ENCODE measurements around the gene PPP1R9A.

The PPP1R9A gene

DNA sequence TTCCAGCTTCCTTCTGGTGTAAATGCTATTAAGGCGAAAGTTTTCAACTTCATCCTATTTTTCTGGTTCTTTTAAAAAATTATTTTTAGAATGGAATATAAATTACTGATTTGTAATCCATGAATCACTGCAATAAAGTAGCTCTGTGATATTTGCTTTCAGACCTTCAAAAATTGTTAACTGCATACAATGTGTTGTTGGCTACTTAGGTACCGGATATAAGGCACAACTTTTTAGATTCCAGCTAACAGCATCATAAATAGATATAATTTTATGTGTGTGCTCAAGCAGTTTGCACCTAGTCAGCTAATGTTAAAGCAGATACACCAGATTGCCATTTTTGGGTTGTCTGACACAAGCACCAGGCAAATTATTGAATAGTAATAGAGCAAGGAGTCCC is 358.2 kb downstream of the PPP1R9A start:
- intact Hi-C loops (cut with DNase I), result no loop called here
- DNase-seq, result no peak

DNA sequence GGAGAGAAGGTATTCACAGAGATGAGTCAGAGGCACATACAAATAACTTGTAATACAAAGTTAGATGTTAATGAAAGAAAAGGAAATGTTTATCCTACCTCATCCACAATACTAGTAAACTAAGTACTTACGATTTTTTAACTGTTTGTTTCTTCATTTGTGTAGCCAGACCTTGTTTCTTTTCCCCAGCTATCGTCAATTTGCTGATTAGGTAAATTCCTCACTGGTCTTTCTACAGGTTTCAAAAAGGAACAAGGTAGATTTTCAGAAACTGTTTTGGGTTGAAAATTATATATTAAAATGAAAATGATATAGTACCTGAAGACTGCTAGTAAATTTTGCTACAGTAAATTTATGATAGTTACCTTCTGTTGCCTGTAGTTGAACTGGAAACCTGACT is 360.4 kb downstream of the PPP1R9A start:
- intact Hi-C loops (cut with DNase I), result no loop called here
- no peak for DNase-seq

GRCh38 chr7:95269640-95270039 is 362.2 kb downstream of the PPP1R9A start:
- intact Hi-C loops (cut with DNase I), result no loop called here
- no peak for DNase-seq

DNA sequence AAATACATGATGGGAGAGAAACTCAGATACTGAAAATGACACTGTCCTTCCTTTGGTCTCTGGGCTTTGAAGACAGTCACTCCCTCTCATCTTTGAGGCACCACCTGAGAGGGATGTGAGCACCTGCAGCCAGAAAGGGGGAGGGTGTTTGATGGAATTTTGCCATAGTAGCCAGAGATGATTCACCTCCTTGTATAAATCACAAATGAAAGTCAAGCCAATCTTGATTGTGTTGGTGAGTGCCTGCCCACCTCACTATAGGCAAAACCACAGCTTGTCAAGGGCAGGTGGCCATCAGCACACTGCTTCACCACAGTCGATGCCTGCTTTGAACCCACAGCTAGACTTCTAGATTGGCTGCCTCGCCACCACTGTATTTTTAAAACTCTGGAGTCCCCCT is 368.7 kb downstream of the PPP1R9A start:
- DNase-seq, result no peak

GRCh38 chr7:95279417-95279816 is 372.0 kb downstream of the PPP1R9A start:
- DNase-seq, result no peak
- intact Hi-C loops (cut with DNase I), result no loop called here

More for the DNA sequence above, 368.7 kb downstream of the PPP1R9A start:
- intact Hi-C loops (cut with DNase I), result no loop called here

GRCh38 chr7:95286096-95286495 is 378.7 kb downstream of the PPP1R9A start:
- no peak for DNase-seq
- intact Hi-C loops (cut with DNase I), result no loop called here

DNA sequence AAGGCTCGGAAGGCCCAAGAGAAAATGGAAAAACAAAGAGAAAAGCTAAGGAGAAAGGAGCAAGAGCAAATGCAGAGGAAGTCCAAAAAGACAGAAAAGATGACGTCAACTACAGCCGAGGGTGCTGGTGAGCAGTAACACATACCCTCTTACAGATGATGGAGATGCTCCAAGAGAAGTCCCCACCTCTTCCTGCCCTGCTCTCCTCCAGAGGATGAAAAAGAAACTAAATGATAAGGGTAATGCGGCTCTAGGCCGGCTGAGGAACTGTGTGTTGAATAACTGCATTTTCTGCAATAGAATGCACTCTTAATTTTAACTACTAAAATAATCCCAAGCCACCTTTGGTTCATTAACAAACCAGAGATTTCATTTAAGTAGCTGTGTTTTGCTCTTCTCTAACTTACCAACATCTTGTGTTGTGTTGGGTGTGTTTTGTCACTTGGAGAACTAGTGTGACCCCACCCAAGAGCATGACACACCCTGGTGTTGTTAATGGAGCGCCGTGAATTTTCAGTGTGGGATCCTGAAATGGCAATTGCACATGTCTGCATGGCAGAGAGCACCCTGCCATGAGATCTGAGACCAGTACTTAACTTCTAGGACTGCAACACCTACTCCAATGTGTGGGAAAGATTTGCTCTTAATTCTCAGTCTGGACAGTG is 382.9 kb downstream of the PPP1R9A start:
- DNase-seq, result no peak
- intact Hi-C loops (cut with DNase I), result no loop called here

DNA sequence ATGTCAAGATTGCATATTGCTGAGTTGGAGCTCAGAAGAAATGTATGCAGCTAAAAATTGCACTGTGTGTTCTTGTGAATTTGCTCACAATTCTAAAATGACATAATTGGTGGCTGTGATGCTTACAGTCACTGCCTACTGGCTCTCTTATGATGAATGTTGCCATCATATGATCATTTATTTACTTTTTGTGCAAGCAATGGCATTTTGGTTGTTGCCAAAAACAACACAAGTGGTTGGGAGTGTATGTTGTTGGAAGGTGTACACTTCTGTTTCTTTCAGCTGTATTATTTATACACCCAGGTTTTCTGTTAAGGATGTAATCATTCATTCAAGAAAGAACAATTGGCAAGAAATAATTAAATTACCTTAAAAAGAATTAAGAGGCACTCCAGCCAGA is 388.0 kb downstream of the PPP1R9A start:
- intact Hi-C loops (cut with DNase I), result no loop called here
- DNase-seq, result no peak

GRCh38 chr7:95296456-95296855 is 389.1 kb downstream of the PPP1R9A start:
- intact Hi-C loops (cut with DNase I), result no loop called here
- DNase-seq, result no peak

DNA sequence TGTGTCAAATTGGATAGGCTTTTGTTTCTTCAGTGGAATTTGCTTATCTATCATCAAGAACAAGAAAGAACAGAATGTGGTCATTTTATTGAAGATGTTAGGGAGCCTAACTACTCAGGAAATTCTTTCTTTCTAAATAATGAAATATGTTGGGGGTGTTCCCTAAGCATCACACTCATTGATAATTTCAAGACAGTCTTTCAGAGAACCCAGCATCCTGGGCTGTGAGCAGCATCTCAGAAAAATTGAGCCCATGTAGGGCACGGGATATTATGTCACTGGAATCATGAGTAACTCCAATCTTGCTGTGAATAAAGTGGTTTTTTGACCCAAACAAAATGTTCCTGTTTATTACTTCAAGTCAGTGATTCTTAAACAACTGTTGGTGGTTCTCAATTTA is 389.6 kb downstream of the PPP1R9A start:
- intact Hi-C loops (cut with DNase I), result no loop called here
- no peak for DNase-seq

- intact Hi-C loops (cut with DNase I), result no loop called here
- no peak for DNase-seq
Measured at GRCh38 chr7:95298091-95298490, 390.7 kb downstream of the PPP1R9A start.

GRCh38 chr7:95303013-95303905 is 395.9 kb downstream of the PPP1R9A start:
- no peak for DNase-seq
- intact Hi-C loops (cut with DNase I), result no loop called here

DNA sequence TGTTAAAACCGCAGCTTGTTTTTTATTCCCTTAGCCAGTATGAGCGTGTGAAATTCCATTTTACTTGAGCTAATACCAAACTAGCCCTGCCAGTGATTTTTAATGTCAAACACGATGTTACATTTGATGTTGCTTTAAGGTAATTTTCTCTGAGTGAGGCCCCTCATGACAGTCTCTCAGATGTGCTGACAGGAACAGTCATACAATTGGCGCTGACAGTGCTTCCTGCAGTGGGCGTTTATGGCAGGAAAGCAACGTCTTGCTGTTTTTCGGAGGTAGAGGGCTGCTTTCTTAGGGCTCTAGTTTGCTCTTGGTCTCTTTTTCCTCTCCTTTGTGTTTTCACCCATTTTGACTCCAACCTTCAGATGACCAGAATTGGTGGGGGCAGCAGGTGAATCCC is 397.6 kb downstream of the PPP1R9A start:
- intact Hi-C loops (cut with DNase I), result no loop called here
- peak in 30 of 42 donors; percentile 3 to 70 (median 31) for DNase-seq

DNA sequence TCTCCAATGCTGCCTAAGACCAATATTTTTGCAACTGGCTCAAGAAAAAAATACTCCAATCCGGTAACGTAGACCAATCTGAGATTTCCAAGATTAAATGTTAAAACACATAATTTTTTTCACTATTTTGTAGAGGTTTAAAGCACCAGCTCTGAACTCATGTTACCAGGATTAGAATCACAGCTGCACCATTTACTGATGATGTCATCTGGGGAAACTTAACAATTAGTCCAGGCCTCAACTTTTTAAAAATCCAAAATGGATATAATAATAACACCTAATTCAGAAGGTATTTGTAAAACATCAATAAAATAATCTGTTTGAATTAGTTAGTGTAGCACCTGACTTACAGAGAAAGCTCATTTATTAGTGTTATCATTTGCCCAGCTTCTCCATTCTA is 402.6 kb downstream of the PPP1R9A start:
- intact Hi-C loops (cut with DNase I), result no loop called here
- DNase-seq, result no peak

DNA sequence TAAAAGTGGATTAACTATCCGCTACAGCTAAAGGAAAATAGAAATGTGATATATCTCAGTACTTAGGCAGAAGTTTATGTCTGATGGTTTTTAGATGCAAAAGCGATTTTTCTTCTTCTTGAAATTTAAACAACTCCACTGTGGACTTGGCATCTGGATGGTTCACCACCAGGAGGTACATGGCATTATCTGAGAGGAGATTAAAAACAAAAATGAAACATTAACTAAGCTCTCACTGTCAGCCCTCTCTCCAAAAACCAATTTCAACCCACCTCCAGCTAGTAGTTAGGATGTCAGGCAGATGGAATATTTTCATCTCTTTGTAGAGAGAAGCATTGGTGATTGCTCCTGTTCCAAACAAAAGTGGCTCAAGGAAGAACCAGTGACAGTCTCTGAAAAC is 404.0 kb downstream of the PPP1R9A start:
- intact Hi-C loops (cut with DNase I), result no loop called here
- no peak for DNase-seq

- no peak for DNase-seq
- intact Hi-C loops (cut with DNase I), result no loop called here
Measured at GRCh38 chr7:95312561-95312960, 405.2 kb downstream of the PPP1R9A start.

- intact Hi-C loops (cut with DNase I), result no loop called here
- no peak for DNase-seq
Measured at GRCh38 chr7:95316588-95316987, 409.2 kb downstream of the PPP1R9A start.

DNA sequence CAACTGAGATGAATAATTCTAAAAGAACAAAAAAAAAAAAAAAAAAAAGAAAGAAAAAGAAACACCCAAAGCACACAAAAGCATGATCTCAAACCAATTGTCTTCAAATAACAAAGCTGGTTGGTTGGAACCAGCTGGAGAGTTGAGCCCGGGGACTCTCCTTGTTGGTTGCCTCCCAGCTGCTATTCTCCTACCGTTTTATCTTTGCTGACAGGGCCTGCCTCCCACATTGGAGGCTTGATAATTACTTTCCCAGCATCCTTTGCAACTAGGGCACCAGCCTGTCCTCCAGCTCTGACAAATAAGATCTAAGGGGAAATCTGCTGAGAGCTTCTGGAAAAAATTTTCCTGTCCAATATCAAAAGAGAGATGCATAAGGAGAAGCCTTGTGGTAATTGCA is 410.2 kb downstream of the PPP1R9A start:
- intact Hi-C loops (cut with DNase I), result no loop called here
- DNase-seq, result no peak

- intact Hi-C loops (cut with DNase I), result no loop called here
Measured at GRCh38 chr7:95317966-95318365, 410.6 kb downstream of the PPP1R9A start.

DNA sequence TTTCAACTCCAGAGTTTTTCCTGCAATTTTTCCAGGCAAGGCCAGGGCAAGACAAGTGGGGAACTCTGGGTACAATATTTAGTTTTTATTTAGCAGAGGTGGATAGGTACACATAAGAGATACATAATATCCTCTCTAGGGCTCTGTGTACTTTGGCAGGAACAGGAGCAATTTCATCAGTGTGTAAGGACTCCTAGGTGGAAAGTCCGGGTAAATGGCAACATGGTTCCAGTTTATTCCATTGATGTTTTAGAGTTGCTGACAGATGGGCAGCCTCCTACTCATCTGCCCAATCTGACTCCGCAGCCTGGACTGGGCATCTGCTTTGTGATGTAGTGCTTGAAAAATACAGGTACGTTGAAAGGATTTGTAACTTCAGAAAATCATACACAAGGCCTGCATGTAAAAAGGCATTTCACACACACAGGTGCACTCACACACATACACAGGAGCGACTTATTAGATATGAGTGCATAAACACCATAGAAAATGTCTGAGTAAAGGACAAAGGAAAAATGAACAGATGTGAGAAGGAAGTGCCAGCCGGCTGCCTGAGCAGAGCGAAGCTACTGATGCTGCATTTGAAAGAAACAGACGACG is 411.2 kb downstream of the PPP1R9A start:
- intact Hi-C loops (cut with DNase I), result no loop called here
- no peak for DNase-seq

More at GRCh38 chr7:95317966-95318365, 410.6 kb downstream of the PPP1R9A start:
- no peak for DNase-seq

All from head of caudate nucleus (tissue), 42 donors.